GM12801 (cell line): ENCODE measurements around the gene PLPP3.

Experiments
- CTCF ChIP-seq: IDR thresholded peaks from one replicate; pipeline ENCODE4 v1.5.1; 2011; ENCODE audit warnings: control low read depth; ENCODE audit not compliant: insufficient read length; ENCODE audit errors: extremely low read depth

PLPP3 gene

GRCh38 chr1:56469640-56470371 is 109.6 kb downstream of the PLPP3 start:
- TF ChIP-seq CTCF = no peak

GRCh38 chr1:56468518-56468917 is 110.8 kb downstream of the PLPP3 start:
- TF ChIP-seq CTCF = no peak

- no peak for TF ChIP-seq CTCF
Observed at GRCh38 chr1:56466538-56466937, 112.8 kb downstream of the PLPP3 start.

GRCh38 chr1:56464294-56464693 is 115.1 kb downstream of the PLPP3 start:
- no peak for TF ChIP-seq CTCF

- TF ChIP-seq CTCF = no peak
Observed at GRCh38 chr1:56463376-56463775, 116.0 kb downstream of the PLPP3 start.

DNA sequence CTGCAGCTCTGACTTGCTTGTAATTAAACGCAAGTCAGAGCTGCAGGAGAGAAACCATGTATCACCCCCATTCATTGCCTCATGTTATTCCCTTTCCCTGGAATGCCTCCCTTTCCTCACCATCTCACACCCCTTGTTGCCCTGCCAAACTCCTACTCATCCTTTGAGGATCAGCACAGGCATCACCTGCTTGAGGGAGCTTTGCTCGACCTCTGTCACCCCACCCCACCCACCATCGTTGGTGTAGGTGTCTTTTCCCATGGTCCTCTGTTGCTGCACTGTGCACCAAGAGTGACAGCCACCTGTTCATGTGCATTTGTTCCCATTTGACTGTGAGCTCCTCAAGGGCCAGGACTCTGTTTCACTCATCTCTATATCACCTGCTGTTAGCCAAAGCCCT is 117.2 kb downstream of the PLPP3 start:
- TF ChIP-seq CTCF = no peak

DNA sequence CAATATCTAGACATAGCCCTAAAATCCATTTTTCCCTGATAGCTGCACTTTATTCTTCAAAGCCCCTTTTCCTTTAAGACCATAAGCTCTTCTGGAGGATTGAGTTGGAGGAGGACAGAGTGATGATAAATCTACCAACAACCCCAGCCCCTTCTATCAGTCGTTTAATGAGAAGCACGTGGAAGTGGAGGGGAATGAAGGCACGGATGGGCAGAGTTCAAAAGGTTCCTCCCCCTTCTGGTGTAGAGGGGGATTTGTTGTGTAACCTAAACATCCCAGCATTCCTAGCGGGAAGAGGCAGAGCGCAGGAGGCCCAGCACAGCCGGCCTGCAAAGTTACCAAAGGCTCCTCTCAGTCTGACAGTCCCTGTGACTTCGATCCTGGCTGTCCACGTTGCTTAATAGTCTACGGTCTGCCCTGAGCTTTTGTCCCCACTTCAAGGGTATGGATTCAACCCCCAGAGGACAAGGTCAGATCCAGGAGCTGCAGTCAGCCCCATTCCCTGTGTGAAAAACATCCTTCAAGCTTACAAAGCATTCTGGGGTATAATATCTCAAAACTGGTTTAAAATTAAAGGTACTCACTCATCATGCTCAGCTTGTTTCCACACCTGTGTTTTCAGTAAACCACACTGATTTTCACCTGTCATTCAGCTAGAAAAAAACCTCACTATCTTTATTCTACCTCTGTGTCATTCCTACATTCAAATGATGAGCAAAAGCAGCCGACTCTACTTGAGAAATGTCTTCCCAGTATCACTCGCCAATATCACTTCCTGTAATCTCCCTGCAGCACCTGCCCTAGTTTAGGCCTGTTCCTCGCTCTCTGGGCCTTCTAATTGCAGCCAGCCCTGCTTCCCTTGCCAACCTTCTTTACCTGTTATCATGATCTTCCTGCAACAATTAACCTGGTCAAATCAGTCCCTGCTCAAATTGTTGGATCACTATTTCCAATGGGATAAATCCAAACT is 117.9 kb downstream of the PLPP3 start:
- TF ChIP-seq CTCF = no peak
